ENCODE results near the gene C2orf76.

- no peak for TF ChIP-seq ISL1 (CRISPR knock-in tag; IDR thresholded peaks at IDR 0.05)
- no peak for TF ChIP-seq ZFP3 (CRISPR knock-in tag; IDR thresholded peaks at IDR 0.05)
- TF ChIP-seq, protein P1, sequence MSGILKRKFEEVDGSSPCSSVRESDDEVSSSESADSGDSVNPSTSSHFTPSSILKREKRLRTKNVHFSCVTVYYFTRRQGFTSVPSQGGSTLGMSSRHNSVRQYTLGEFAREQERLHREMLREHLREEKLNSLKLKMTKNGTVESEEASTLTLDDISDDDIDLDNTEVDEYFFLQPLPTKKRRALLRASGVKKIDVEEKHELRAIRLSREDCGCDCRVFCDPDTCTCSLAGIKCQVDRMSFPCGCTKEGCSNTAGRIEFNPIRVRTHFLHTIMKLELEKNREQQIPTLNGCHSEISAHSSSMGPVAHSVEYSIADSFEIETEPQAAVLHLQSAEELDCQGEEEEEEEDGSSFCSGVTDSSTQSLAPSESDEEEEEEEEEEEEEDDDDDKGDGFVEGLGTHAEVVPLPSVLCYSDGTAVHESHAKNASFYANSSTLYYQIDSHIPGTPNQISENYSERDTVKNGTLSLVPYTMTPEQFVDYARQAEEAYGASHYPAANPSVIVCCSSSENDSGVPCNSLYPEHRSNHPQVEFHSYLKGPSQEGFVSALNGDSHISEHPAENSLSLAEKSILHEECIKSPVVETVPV (CRISPR knock-in tag; IDR thresholded peaks at IDR 0.05) = no peak
- no peak for TF ChIP-seq ZFP30 (CRISPR knock-in tag; IDR thresholded peaks at IDR 0.05)
- no peak for TF ChIP-seq GLIS3 (CRISPR knock-in tag; IDR thresholded peaks at IDR 0.05)
- TF ChIP-seq SNAI2 (CRISPR knock-in tag; IDR thresholded peaks at IDR 0.05) = no peak
- TF ChIP-seq, protein P2, sequence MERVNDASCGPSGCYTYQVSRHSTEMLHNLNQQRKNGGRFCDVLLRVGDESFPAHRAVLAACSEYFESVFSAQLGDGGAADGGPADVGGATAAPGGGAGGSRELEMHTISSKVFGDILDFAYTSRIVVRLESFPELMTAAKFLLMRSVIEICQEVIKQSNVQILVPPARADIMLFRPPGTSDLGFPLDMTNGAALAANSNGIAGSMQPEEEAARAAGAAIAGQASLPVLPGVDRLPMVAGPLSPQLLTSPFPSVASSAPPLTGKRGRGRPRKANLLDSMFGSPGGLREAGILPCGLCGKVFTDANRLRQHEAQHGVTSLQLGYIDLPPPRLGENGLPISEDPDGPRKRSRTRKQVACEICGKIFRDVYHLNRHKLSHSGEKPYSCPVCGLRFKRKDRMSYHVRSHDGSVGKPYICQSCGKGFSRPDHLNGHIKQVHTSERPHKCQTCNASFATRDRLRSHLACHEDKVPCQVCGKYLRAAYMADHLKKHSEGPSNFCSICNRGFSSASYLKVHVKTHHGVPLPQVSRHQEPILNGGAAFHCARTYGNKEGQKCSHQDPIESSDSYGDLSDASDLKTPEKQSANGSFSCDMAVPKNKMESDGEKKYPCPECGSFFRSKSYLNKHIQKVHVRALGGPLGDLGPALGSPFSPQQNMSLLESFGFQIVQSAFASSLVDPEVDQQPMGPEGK (CRISPR knock-in tag; IDR thresholded peaks at IDR 0.05; ENCODE audit: borderline replicate concordance) = no peak
- TF ChIP-seq PPARA (CRISPR knock-in tag; IDR thresholded peaks at IDR 0.05; ENCODE audit: borderline replicate concordance) = no peak
- no peak for TF ChIP-seq CREB5 (CRISPR knock-in tag; IDR thresholded peaks at IDR 0.05; ENCODE audit: low read depth)
Observed at GRCh38 chr2:119263025-119263424, 103.6 kb downstream of the C2orf76 start.
